OCI-LY1 (cell line): ENCODE results near the gene PRKCA.

Source experiments
- CTCF ChIP-seq: fragments of 200-600 bp; sonication (generic), shearing (Covaris generic); IDR thresholded peaks from 2 replicates; pipeline ENCODE4 v1.5.1; 2017; ENCODE audit warnings: mild to moderate bottlenecking, antibody characterized with exemption, low read length, moderate library complexity, mixed read lengths
- EZH2 ChIP-seq: fragments of 200-600 bp; sonication (generic), shearing (Covaris generic); IDR thresholded peaks from 2 replicates; pipeline ENCODE4 v1.8.0; 2017; ENCODE audit warnings: borderline replicate concordance, mixed run types, mild to moderate bottlenecking, antibody characterized with exemption, low read length, moderate library complexity, mixed read lengths

GRCh38 chr17:66629762-66630161 lies 327.3 kb downstream of the PRKCA start:
- TF ChIP-seq CTCF (no peak), EZH2 (no peak)
